NB4 (cell line): Measurements from ENCODE around the gene SHE.
A peak's percentile ranks its signal among the peaks of the same experiment; 100 is the strongest.

Experiments
- DNase-seq: peaks from one replicate; pipeline ENCODE4 v3.0.0; 2010; ENCODE audit warnings: low read depth
- H3K4me3 ChIP-seq: one replicate; pipeline ENCODE4 v1.5.1; 2011; ENCODE audit warnings: mild to moderate bottlenecking, low read depth, low read length, moderate library complexity
- MYC ChIP-seq: IDR thresholded peaks from 2 replicates; pipeline ENCODE4 v1.6.1; 2011; ENCODE audit warnings: low read depth, low read length
- POLR2A ChIP-seq: IDR thresholded peaks from 2 replicates; pipeline ENCODE4 v1.6.1; 2011; ENCODE audit warnings: mild to moderate bottlenecking; ENCODE audit not compliant: insufficient read length; ENCODE audit errors: extremely low read depth
- TF ChIP-seq, protein P1 (sequence below): IDR thresholded peaks from 2 replicates; pipeline ENCODE4 v1.6.1; 2011; ENCODE audit warnings: low read depth, low read length
- TF ChIP-seq, protein P2 (sequence below): IDR thresholded peaks from one replicate; pipeline ENCODE4 v1.5.1; 2012; ENCODE audit warnings: low read depth, low read length

Gene SHE

DNA sequence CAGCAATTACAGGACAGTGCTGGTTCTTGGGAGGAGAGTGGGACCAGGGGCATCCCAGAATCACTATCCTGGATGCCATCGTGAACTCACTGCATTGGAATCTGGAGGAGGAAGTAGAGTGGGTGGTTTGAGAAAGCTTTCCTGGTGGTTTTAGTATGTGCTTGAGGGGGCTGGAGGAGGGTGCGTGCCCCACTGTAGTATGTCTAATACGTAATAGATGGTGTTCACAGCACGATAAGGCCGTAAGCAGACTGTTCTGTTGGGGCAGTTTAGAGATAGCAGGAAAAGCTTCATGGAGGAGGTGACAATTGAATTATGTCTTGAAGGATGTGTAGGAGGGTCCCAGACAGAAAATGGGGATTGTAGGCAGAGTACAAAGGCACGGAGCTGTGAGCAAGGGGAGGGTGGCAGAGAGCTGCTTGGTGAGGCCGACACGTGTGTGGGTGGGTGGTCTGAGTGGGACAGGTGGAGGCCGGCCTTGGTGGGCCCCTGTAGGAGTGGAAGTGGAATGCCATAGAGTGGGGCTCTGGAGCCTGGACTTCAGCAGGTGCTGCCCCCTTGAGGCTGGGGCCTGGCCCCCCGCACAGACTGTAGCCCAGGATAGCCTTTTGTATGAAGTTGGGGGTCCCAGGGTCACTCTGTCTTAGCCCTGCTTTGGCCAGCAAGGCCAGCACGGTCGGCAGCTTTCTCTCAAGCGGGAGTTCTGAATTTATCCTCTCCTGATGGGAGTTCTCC, 60.0 kb downstream of the SHE start:
- no peak overlapping the region for H3K4me3 ChIP-seq

GRCh38 chr1:154441241-154441888, 60.8 kb downstream of the SHE start:
- no peak overlapping the region for H3K4me3 ChIP-seq
- TF ChIP-seq, protein P1, sequence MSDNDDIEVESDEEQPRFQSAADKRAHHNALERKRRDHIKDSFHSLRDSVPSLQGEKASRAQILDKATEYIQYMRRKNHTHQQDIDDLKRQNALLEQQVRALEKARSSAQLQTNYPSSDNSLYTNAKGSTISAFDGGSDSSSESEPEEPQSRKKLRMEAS, result no peak
- TF ChIP-seq MYC (no peak), POLR2A (no peak)
- TF ChIP-seq, protein P2, sequence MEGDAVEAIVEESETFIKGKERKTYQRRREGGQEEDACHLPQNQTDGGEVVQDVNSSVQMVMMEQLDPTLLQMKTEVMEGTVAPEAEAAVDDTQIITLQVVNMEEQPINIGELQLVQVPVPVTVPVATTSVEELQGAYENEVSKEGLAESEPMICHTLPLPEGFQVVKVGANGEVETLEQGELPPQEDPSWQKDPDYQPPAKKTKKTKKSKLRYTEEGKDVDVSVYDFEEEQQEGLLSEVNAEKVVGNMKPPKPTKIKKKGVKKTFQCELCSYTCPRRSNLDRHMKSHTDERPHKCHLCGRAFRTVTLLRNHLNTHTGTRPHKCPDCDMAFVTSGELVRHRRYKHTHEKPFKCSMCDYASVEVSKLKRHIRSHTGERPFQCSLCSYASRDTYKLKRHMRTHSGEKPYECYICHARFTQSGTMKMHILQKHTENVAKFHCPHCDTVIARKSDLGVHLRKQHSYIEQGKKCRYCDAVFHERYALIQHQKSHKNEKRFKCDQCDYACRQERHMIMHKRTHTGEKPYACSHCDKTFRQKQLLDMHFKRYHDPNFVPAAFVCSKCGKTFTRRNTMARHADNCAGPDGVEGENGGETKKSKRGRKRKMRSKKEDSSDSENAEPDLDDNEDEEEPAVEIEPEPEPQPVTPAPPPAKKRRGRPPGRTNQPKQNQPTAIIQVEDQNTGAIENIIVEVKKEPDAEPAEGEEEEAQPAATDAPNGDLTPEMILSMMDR, result no peak
- DNase-seq, result no peak

More for the DNA sequence above, 60.0 kb downstream of the SHE start:
- DNase-seq, result no peak
- no peak for TF ChIP-seq POLR2A
- TF ChIP-seq, protein P1, result no peak
- TF ChIP-seq MYC, result no peak
- TF ChIP-seq, protein P2, result peak; percentile 51

DNA sequence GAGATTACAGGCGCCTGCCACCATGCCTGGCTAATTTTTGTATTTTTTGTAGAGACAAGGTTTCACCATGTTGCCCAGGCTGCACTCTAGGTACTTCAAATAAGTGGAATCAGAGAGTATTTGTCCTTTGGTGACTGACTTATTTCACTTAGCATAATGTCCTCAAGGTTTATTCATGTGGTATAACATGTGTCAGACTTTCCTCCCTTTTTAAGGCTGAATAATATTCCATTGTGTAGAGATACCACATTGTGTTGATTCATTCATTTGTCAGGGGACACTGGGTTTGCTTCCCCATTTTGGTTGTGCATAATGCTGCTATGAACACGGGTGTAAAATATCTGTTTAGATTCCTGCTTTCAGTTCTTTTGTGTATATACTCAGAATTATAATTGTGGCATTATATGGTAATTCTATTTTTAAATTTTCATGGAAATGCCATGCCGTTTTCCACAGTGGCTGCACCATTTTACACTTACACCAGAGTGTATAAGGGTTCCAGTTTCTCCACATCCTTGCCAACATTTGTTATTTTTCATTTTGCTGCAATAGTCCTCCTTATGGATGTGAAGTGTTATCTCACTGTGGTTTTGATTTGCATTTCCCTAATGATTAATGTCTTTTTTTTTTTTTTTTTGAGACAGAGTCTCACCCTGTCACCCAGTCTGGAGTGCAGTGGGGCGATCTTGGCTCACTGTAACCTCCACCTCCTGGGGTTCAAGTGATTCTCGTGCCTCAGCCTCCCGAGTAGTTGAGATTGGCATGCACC, 62.0 kb downstream of the SHE start:
- TF ChIP-seq POLR2A, result no peak
- TF ChIP-seq, protein P2, result no peak
- no peak for TF ChIP-seq MYC
- TF ChIP-seq, protein P1, result no peak
- DNase-seq, result no peak

DNA sequence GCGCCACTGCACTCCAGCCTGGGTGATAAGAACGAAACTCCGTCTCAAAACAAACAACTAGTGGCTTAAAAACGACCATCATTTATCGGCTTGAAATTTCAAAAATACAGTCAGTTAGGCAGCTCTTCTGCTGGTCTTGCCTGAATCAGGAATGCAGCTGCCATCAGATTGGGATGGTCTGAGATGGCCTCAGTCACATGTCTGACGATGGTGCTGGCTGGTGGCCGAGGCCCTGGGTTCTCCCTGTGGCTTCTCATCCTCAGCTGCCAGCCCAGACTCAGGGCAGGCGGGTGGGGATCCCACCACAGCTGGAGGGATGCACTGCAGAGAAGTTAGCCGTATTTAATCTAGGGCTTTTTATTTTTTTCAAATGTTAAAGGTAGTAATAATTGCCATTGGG, 65.8 kb downstream of the SHE start:
- no peak for DNase-seq
- no peak overlapping the region for H3K4me3 ChIP-seq
- TF ChIP-seq POLR2A, result no peak
- TF ChIP-seq, protein P2, result no peak
- TF ChIP-seq MYC, result no peak
- TF ChIP-seq, protein P1, result no peak

More for the DNA sequence above, 62.0 kb downstream of the SHE start:
- H3K4me3 ChIP-seq, result no peak overlapping the region

DNA sequence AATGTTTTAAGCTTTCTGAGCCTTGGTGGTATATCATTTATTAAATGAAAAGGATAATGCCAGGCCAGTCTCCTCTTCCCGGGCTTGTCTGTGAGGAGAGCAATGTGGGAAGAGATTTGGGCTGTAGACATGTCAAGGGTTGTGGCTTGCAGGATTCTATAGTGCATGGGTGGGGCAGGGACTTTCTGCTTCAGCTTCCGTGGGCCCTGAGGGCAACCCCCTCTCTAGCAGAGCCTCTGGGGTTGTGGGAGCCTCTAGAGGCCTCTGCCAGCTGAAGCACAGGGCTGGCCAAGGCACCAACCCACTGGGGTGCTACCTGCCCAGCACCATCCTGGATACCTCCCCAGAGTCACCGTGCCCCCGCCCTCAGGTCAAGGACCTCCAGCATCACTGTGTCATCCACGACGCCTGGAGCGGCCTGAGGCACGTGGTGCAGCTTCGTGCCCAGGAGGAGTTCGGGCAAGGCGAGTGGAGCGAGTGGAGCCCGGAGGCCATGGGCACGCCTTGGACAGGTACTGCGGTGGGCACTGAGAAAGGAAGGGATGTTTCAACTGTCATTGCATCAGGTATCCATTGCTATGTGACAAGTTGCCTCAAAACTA, 66.5 kb downstream of the SHE start:
- H3K4me3 ChIP-seq, result no peak overlapping the region
- TF ChIP-seq POLR2A, result no peak
- TF ChIP-seq MYC, result no peak
- TF ChIP-seq, protein P2, result no peak

More for the DNA sequence above, 66.5 kb downstream of the SHE start:
- no peak for DNase-seq
